SU-DHL-6 (cell line): ENCODE data around the gene PPP4R3A.

Experiments
- H2AFZ ChIP-seq: fragments of 200-600 bp; sonication (generic); 2 replicates; pipeline ENCODE4 v1.6.1; 2014; ENCODE audit warnings: low read depth, mild to moderate bottlenecking, moderate library complexity, mixed read lengths, antibody characterized with exemption, low read length; ENCODE audit not compliant: severe bottlenecking
- H3F3A ChIP-seq: fragments of 200-600 bp; shearing (Covaris generic); 2 replicates; pipeline ENCODE4 v1.6.0; 2016; ENCODE audit warnings: antibody characterized with exemption, mild to moderate bottlenecking; ENCODE audit not compliant: insufficient read depth
- H3K27ac ChIP-seq: fragments of 200-600 bp; sonication (generic); 2 replicates; pipeline ENCODE4 v1.5.1; 2016; ENCODE audit warnings: low read depth, mild to moderate bottlenecking, low read length, moderate library complexity, mixed read lengths
- H3K27me3 ChIP-seq: fragments of 200-600 bp; sonication (generic), shearing (Covaris generic); 2 replicates; pipeline ENCODE4 v1.6.0; 2014; ENCODE audit warnings: mild to moderate bottlenecking, low read length
- H3K36me3 ChIP-seq: fragments of 200-600 bp; sonication (generic); 2 replicates; pipeline ENCODE4 v1.6.1; 2014; ENCODE audit warnings: mild to moderate bottlenecking, low read length, mixed read lengths
- H3K4me2 ChIP-seq: fragments of 300-600, 200-600 bp; shearing (Covaris generic), sonication (generic); 2 replicates; pipeline ENCODE4 v1.6.0; 2014; ENCODE audit warnings: low read length, low read depth, mild to moderate bottlenecking; ENCODE audit not compliant: poor library complexity, severe bottlenecking
- H3K4me3 ChIP-seq: fragments of 200-600 bp; sonication (generic); 2 replicates; pipeline ENCODE4 v1.5.1; 2014; ENCODE audit warnings: antibody characterized with exemption, low read length, mild to moderate bottlenecking, mixed read lengths; ENCODE audit not compliant: insufficient read depth, poor library complexity, severe bottlenecking
- H3K79me2 ChIP-seq: fragments of 200-600 bp; sonication (generic); 2 replicates; pipeline ENCODE4 v1.6.1; 2014; ENCODE audit warnings: mild to moderate bottlenecking, low read length, moderate library complexity; ENCODE audit not compliant: insufficient read depth
- H3K9ac ChIP-seq: fragments of 200-600 bp; sonication (generic); 2 replicates; pipeline ENCODE4 v1.7.0; 2014; ENCODE audit warnings: mild to moderate bottlenecking, low read length
- H3K9me2 ChIP-seq: fragments of 200-600 bp; sonication (generic); replicated peaks from 2 replicates; pipeline ENCODE4 v1.6.1; 2014; ENCODE audit warnings: low read length; ENCODE audit not compliant: insufficient read depth
- H3K9me3 ChIP-seq: fragments of 200-600 bp; sonication (generic); 2 replicates; pipeline ENCODE4 v1.6.1; 2014; ENCODE audit warnings: low read length, mixed read lengths; ENCODE audit not compliant: insufficient read depth
- H4K20me1 ChIP-seq: fragments of 200-600 bp; sonication (generic); 2 replicates; pipeline ENCODE4 v1.6.1; 2014; ENCODE audit warnings: low read depth, mild to moderate bottlenecking, antibody characterized with exemption, low read length, moderate library complexity, mixed read lengths
- CTCF ChIP-seq: fragments of 200-600 bp; sonication (generic); IDR thresholded peaks from one replicate; pipeline ENCODE4 v1.5.1; 2017; ENCODE audit warnings: antibody characterized with exemption, mild to moderate bottlenecking, low read length, moderate library complexity; ENCODE audit not compliant: insufficient read depth, poor library complexity, severe bottlenecking
- EZH2phosphoT487 ChIP-seq: fragments of 200-600 bp; sonication (generic), shearing (Covaris generic); conservative IDR thresholded peaks from 2 replicates; pipeline ENCODE4 v1.6.1; 2018; ENCODE audit warnings: mild to moderate bottlenecking, antibody characterized with exemption, low read length, moderate library complexity, mixed read lengths

The PPP4R3A gene

GRCh38 chr14:91509878-91510170 lies 286 bp downstream of the PPP4R3A start:
- Histone ChIP-seq H3K36me3 (peaks cover 25% of the 10 kb centered on the region), H3K4me3 (peak overlapping the region; percentile 72), H2AFZ (peak overlapping the region; percentile 25), H3K27me3 (no peaks in the 10 kb centered on the region), H3K27ac (peak overlapping the region; percentile 93), H4K20me1 (peaks cover 27% of the 10 kb centered on the region; the same call in 1 of the 2 replicates), H3K79me2 (peaks cover 50% of the 10 kb centered on the region), H3K4me2 (peak overlapping the region; percentile 97), H3K9ac (peak overlapping the region; percentile 88), H3F3A (no peaks in the 10 kb centered on the region), H3K9me2 (no peaks in the 10 kb centered on the region), H3K9me3 (no peaks in the 10 kb centered on the region)
- TF ChIP-seq EZH2phosphoT487 (no peak), CTCF (no peak)

- no peak for TF ChIP-seq EZH2phosphoT487
- TF ChIP-seq CTCF = no peak
- H3K79me2 ChIP-seq = peaks cover 55% of the 10 kb centered on the region
- H3K27ac ChIP-seq = peak overlapping the region; percentile 93
- peaks cover 29% of the 10 kb centered on the region for H3K36me3 ChIP-seq
- H4K20me1 ChIP-seq = peaks cover 30% of the 10 kb centered on the region; the same call in 1 of the 2 replicates
- H3F3A ChIP-seq = no peaks in the 10 kb centered on the region
- H3K4me2 ChIP-seq = peak overlapping the region; percentile 97
- no peaks in the 10 kb centered on the region for H3K9me2 ChIP-seq
- no peak overlapping the region for H2AFZ ChIP-seq
- H3K9ac ChIP-seq = peak overlapping the region; percentile 88
- peak overlapping the region; percentile 72 for H3K4me3 ChIP-seq
- no peaks in the 10 kb centered on the region for H3K27me3 ChIP-seq
- H3K9me3 ChIP-seq = no peaks in the 10 kb centered on the region
Measured at GRCh38 chr14:91509083-91509877, 830 bp downstream of the PPP4R3A start.

- peaks cover 32% of the 10 kb centered on the region for H3K36me3 ChIP-seq
- peak overlapping the region; percentile 88 for H3K9ac ChIP-seq
- peak overlapping the region; percentile 97 for H3K4me2 ChIP-seq
- peaks cover 67% of the 10 kb centered on the region for H3K79me2 ChIP-seq
- H3K9me2 ChIP-seq = no peaks in the 10 kb centered on the region
- no peaks in the 10 kb centered on the region for H3K27me3 ChIP-seq
- no peaks in the 10 kb centered on the region for H3K9me3 ChIP-seq
- no peak overlapping the region for H2AFZ ChIP-seq
- peak overlapping the region; percentile 72 for H3K4me3 ChIP-seq
- TF ChIP-seq EZH2phosphoT487 (no peak), CTCF (no peak)
- no peaks in the 10 kb centered on the region for H3F3A ChIP-seq
- peaks cover 33% of the 10 kb centered on the region; the same call in 1 of the 2 replicates for H4K20me1 ChIP-seq
- H3K27ac ChIP-seq = peak overlapping the region; percentile 93
Measured at GRCh38 chr14:91508105-91508504, 2.0 kb downstream of the PPP4R3A start.
